Urinary bladder (tissue), 4 donors: ENCODE results near the gene ABHD16A. TPM values are rescaled to one million over a fixed set of nuclear protein-coding genes. Genes with fewer than 3 reads are reported as not detected.

ENCODE experiments used
- DNase-seq: peaks from one replicate; pipeline ENCODE4 v3.0.0-alpha.2; 2015; ENCODE audit errors: extremely low spot score
- H3K27ac ChIP-seq: one replicate; pipeline ENCODE4 v1.5.1; 2013; ENCODE audit warnings: low read depth, mild to moderate bottlenecking, moderate library complexity
- H3K36me3 ChIP-seq: one replicate; pipeline ENCODE4 v1.6.1; 2013; ENCODE audit warnings: mild to moderate bottlenecking, moderate library complexity; ENCODE audit not compliant: insufficient read depth
- H3K4me1 ChIP-seq: one replicate; pipeline ENCODE4 v1.6.1; 2013; ENCODE audit warnings: mild to moderate bottlenecking, moderate library complexity; ENCODE audit not compliant: insufficient read depth
- H3K4me3 ChIP-seq: one replicate; pipeline ENCODE4 v1.5.1; 2013; ENCODE audit warnings: low read depth, low read length
- WGBS: extraction: QIAGEN DNeasy Blood & Tissue Kit; methylation state at CpG from one replicate; pipeline ENCODE4 v1.1.7; 2013; 5-methylcytosine and 5-hydroxymethylcytosine counted together
- polyA plus RNA-seq: library from polyadenylated mRNA; stranded (reverse); fragments of 200-250 nt; gene quantifications from one replicate; pipeline ENCODE4 v1.2.3, GENCODE V29; 2013
- total RNA-seq: library from RNA; depleted of rRNA; stranded (reverse); fragments of >200 nt; gene quantifications from one replicate; pipeline ENCODE4 v1.2.3, GENCODE V29; 2014
- donor health status: healthy with polysubstance abuse.
- donor health status: healthy.

Gene ABHD16A
- total RNA-seq (42.6 TPM), polyA plus RNA-seq (56.4 TPM)

DNA sequence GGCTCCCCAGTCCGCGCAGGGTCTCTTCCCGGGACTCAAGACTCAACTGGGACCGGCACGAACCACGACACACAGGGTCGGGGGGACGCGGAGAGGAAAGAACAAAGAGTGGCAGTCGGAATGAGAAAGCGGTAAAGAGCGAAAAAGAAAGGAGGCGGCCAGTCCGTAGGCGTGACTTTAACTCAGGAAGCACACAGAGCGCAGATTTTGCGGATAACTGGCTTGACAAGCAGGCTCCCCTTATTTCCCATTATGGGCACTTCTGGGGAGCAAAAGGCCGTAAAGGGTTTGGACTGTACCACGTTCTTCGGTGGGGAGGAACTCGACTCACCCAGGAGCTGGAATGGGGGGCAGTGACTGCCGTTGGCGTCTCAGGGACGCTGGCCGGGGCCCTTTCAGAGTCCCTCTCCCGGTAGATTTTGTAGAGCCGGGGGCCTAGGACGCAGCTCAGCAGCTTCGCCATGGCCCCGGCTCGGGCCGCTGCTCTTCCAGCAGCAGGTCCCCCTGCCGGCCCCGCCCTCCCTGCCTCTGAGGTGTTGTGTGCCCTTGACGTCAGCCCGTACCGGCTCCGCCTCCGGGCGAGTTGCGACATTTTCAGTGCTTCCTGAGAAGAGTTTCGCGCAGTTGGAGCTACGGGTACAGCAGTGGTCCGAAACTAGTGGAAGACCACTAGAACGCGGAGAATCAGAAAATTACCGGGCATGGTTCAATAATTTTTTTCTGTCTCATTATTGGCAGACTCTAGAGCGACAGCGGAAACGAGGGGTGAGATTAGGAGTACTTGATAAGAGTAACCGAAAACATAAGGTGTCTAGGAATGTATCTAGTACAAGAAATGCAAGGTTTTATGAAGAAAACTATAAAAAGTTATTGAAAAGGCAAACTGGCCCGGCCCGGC, at the start of gene ABHD16A:
Gene ABHD16A, minus strand, starts transcription at position 506 of the 898 bp plus-strand sequence. Its CDS starts 43 bp downstream, at position 463.
- WGBS: under 1% methylated on average over 54 of the region's 54 CpGs
- peak within 1 kb of the TSS; percentile 97 for H3K27ac ChIP-seq
- H3K4me1 ChIP-seq: no peaks in the 10 kb centered on the region
- H3K4me3 ChIP-seq: peak within 1 kb of the TSS; percentile 70
- DNase-seq: peak; percentile 97
- H3K36me3 ChIP-seq: no peaks in the 10 kb centered on the region

GRCh38 chr6:31752739-31753319, 49.7 kb upstream of the ABHD16A start:
- H3K27ac ChIP-seq: no peak overlapping the region
- no peaks in the 10 kb centered on the region for H3K4me1 ChIP-seq
- DNase-seq: no peak
- no peak overlapping the region for H3K4me3 ChIP-seq
- H3K36me3 ChIP-seq: no peaks in the 10 kb centered on the region
- WGBS: 71% methylated on average over 8 of the region's 8 CpGs

- Histone ChIP-seq H3K27ac (no peak overlapping the region), H3K4me1 (no peaks in the 10 kb centered on the region), H3K36me3 (no peaks in the 10 kb centered on the region), H3K4me3 (no peak overlapping the region)
- WGBS: 84% methylated on average over 7 of the region's 7 CpGs
- DNase-seq: no peak
Observed at GRCh38 chr6:31750411-31751022, 47.4 kb upstream of the ABHD16A start.

DNA sequence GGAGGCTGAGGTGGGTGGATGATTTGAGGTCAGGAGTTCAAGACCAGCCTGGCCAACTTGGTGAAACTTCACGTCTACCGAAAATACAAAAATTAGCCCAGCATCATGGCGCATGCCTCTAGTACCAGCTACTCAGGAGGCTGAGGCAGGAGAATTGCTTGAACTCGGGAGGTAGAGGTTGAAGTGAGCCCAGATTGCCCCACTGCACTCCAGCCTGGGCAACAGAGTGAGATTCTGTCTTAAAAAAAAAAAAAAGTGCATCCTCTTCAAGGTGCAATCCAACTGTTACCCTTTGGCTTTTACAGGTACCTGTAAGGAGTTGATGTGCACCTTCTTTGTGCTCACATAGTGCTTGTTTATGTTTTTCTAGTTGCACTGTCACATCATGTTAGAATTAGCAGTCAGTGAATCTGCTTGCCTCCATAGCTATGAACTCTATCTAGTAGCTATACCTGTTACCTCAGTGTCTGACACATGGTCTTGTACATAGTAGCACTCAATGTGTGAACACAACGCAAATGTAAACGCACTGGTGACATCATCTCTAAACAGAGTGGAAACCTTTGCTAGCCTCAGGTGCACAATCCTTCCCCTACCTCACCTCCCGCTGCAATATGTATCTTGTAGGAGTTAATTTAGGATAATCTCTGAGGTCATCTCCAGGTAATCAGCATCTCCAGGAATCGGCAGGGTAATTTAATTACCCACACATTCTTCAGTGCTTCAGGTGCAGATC, 46.3 kb upstream of the ABHD16A start:
- no peak overlapping the region for H3K27ac ChIP-seq
- no peaks in the 10 kb centered on the region for H3K36me3 ChIP-seq
- 91% methylated on average over 8 of the region's 8 CpGs for WGBS
- no peak overlapping the region for H3K4me3 ChIP-seq
- no peaks in the 10 kb centered on the region for H3K4me1 ChIP-seq
- DNase-seq: no peak

DNA sequence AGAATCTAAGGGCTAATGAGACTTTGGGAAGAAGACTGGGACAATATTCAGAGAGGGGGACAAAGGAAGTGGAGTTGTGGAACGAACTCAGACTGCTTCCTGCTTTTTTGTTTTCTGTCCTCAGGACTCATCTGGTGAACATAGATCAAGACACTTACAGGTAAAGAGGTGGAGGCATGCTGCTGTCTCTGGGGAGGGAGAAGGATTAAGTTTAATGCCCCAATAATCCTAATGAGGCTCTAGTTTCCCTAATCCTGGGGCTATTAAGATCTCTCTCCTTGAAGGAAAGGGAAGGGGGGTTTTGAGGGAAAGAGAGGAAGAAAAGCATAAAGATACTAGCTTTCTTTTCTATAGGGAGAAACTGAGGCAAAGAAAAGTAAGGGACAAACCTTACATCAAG, 41.3 kb upstream of the ABHD16A start:
- Histone ChIP-seq H3K4me1 (no peaks in the 10 kb centered on the region), H3K4me3 (no peak overlapping the region), H3K27ac (no peak overlapping the region), H3K36me3 (no peaks in the 10 kb centered on the region)
- 38% methylated on average over 1 of the region's 1 CpG for WGBS
- no peak for DNase-seq

DNA sequence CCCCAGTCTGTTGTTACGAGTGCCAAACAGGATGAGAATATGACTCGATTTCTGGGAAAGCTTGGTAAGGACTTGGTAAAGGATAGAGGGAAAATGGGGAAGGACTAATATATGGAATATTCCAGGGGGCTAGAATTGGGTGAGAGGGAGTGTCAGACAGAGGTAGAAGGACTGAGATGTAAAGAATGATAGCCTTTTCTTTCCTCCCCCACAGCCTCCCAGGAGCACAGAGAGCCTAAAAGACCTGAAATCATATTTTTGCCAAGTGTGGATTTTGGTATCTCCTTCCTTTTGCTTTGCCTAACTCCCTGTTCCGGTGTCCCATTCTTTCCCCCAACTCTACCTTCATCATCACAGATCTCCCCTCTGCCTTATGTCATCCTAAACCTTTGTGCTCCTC, 39.8 kb upstream of the ABHD16A start:
- Histone ChIP-seq H3K4me1 (no peaks in the 10 kb centered on the region), H3K27ac (no peak overlapping the region), H3K4me3 (no peak overlapping the region), H3K36me3 (no peaks in the 10 kb centered on the region)
- 85% methylated on average over 3 of the region's 3 CpGs for WGBS
- DNase-seq: no peak

- Histone ChIP-seq H3K36me3 (no peaks in the 10 kb centered on the region), H3K27ac (no peak overlapping the region), H3K4me1 (no peaks in the 10 kb centered on the region), H3K4me3 (no peak overlapping the region)
- no peak for DNase-seq
- 79% methylated on average over 2 of the region's 2 CpGs for WGBS
Observed at GRCh38 chr6:31741815-31742214, 38.7 kb upstream of the ABHD16A start.

GRCh38 chr6:31740397-31741223, 37.5 kb upstream of the ABHD16A start:
- Histone ChIP-seq H3K27ac (no peak overlapping the region), H3K4me1 (no peaks in the 10 kb centered on the region), H3K4me3 (peak overlapping the region; percentile 40), H3K36me3 (no peaks in the 10 kb centered on the region)
- DNase-seq: no peak
- WGBS: 21% methylated on average over 29 of the region's 29 CpGs

DNA sequence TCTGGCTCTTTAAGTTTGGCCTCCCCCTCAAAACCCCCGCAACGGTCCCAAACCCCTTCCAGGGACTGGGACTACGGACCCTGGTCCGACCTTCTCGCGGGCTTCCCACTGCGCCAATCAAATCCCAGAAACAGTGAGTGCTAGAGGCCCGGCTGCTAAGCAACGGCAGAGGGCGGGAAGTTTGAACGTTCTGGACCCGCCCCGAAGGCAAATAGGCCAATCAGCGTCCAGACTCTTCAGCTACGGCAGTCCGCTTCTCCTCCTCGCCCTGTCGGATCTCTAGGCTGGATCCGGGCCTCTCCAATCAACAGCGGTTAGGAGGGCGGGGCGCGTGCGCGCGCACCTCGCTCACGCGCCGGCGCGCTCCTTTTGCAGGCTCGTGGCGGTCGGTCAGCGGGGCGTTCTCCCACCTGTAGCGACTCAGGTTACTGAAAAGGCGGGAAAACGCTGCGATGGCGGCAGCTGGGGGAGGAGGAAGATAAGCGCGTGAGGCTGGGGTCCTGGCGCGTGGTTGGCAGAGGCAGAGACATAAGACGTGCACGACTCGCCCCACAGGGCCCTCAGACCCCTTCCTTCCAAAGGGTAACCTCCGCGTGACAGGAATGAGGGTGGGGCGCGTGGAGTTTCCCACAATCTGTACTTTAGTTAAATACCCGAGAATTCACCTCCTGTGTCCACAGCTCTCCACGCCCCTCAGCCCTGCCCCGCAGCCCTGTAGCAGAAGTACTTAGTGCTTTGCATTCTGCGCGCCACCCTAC, 36.7 kb upstream of the ABHD16A start, which contains the start of gene MSH5:
Gene MSH5, plus strand, starts transcription at position 367 of the 758 bp plus-strand sequence. CDS start 462 bp downstream, outside the sequence.
- Histone ChIP-seq H3K4me3 (peak within 1 kb of the TSS; percentile 40), H3K4me1 (no peaks in the 10 kb centered on the region), H3K36me3 (no peaks in the 10 kb centered on the region), H3K27ac (peak within 1 kb of the TSS; percentile 14)
- WGBS: under 1% methylated on average over 58 of the region's 58 CpGs
- DNase-seq: peak; percentile 99

DNA sequence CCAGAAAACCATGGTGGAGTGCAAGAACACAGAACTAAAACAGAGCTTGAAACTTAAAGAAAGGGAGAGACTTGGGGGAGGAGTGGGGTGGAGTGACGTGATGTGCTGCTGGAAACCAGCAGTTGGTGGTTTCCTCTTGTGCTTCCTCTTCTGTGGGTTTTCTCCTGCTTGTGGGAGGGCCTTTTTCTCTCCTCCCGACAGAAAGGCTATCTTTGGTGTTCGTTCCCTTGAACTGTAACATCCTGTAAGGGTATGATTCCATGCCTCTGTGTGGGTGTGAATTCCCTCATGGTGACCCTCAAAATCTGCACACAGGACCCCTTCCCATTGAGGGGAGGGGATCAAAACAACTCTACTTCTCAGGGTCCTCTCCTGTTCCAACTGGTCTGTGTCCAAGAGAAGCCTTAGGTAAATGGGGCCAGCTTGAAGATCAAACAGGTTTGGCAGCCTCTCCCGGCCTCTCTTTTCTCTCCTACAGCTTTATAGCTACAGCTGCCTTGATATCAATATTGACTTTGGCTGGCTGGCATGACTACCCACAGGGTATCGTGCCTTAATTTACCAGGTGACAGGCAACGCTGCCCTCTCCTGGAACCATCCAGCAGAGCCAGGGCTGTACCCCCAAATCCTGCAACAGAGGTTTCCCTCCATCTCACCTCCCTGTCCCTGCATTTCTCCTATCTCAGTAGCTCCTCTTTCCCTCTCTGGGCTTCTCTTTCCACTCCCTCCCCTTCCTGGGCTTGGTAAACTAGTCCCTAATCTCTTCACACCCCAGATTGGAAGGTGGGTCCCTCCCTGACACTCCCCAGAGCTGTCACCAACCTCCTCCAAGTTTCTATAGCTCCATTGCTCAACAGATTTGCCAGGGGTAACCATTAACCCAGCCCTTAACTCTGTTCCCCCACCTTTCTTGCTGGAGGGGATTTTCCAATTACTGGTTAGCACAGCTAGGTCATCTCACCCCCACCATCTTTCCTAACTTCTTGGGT, 35.2 kb upstream of the ABHD16A start:
- peak; percentile 79 for DNase-seq
- Histone ChIP-seq H3K4me1 (no peaks in the 10 kb centered on the region), H3K4me3 (no peak overlapping the region), H3K27ac (peak overlapping the region; percentile 76), H3K36me3 (no peaks in the 10 kb centered on the region)
- WGBS: 23% methylated on average over 6 of the region's 6 CpGs

DNA sequence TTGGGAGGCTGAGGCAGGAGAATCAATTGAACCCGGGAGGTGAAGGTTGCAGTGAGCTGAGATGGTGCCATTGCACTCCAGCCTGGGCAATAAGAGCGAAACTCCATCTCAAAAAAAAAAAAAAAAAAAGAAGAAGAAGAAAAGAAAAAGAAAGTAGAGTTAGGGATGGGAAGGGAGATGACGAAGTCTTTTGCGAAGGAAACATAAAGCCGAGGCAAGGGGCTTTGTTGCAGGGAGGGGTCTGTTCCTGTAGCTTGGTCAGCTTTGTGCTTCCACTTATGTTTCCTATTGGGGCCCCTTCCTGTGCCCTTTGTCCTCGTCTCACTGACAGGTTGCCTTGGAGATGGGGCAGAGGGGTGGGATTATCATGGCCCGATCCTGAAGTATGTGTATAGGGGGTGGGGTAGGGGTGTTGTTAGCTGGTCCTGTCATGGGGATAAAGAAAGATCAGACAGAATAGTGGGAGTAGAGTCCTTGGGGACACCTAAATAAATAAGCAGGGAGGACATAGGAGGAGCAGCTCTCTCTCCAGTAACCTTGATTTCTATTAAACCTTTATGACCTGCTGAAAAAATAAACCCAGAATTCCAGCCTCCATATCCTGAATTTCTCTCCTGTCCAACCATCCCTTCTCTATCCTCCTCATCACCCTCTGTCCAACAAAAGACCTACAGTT, 34.3 kb upstream of the ABHD16A start:
- H3K36me3 ChIP-seq: no peaks in the 10 kb centered on the region
- WGBS: 45% methylated on average over 7 of the region's 7 CpGs
- peak; percentile 70 for DNase-seq
- no peaks in the 10 kb centered on the region for H3K4me1 ChIP-seq
- H3K4me3 ChIP-seq: no peak overlapping the region
- peak overlapping the region; percentile 76 for H3K27ac ChIP-seq
